HEK293 (cell line): ENCODE measurements around the gene OR8U1.

ENCODE experiments used
- CTCF ChIA-PET: fragments of 350-600 bp; formaldehyde crosslinking; extraction: SDS; loops from one replicate; lab custom pipeline; 2021; ENCODE audit warnings: antibody characterized with exemption; lab: Yijun Ruan, JAX
- POLR2A ChIA-PET: fragments of 300-600 bp; formaldehyde crosslinking; extraction: SDS; loops from one replicate; lab custom pipeline; 2020; ENCODE audit warnings: antibody characterized with exemption, inconsistent platforms; lab: Yijun Ruan, JAX
- H3K27ac ChIP-seq: fragments of 200-500 bp; sonication (Bioruptor generic); 2 replicates; pipeline ENCODE4 v1.5.1; 2014; ENCODE audit warnings: low read depth, low read length, control low read depth, inconsistent platforms; ENCODE audit errors: extremely low read depth
- H3K36me3 ChIP-seq, 2 experiments: fragments of 200-500 bp in 1 of 2; sonication (Bioruptor generic) in 1 of 2; 1 replicate in 1 of 2; 2 replicates in 1 of 2; pipeline ENCODE4 v1.5.1; 2014 to 2017; ENCODE audit warnings: inconsistent platforms in 2 of 2, low read length in 2 of 2; ENCODE audit not compliant: control insufficient read depth in 2 of 2, insufficient read depth in 1 of 2
- H3K4me1 ChIP-seq: fragments of 200-500 bp; sonication (Bioruptor generic); 2 replicates; pipeline ENCODE4 v1.5.1; 2014; ENCODE audit warnings: mild to moderate bottlenecking, low read length, inconsistent platforms; ENCODE audit not compliant: control insufficient read depth, insufficient read depth
- H3K4me3 ChIP-seq: 2 replicates; pipeline ENCODE4 v1.5.1; 2011; ENCODE audit warnings: low read depth, mild to moderate bottlenecking, control low read depth, low read length, moderate library complexity
- H3K9me3 ChIP-seq: fragments of 200-500 bp; sonication (Bioruptor generic); 2 replicates; pipeline ENCODE4 v1.5.1; 2014; ENCODE audit warnings: low read depth, low read length, inconsistent platforms; ENCODE audit not compliant: control insufficient read depth, insufficient read depth
- BCL6B ChIP-seq: fragments of 450-650 bp; formaldehyde crosslinking; IDR thresholded peaks from 2 replicates; pipeline ENCODE4 v1.5.1; 2017; ENCODE audit warnings: missing biosample characterization, missing genetic modification characterization
- GLI2 ChIP-seq: fragments of 450-650 bp; formaldehyde crosslinking; IDR thresholded peaks from 2 replicates; pipeline ENCODE4; 2017; ENCODE audit warnings: missing biosample characterization, missing genetic modification characterization, low read depth, borderline replicate concordance
- SALL2 ChIP-seq: fragments of 450-650 bp; formaldehyde crosslinking; IDR thresholded peaks from 2 replicates; pipeline ENCODE4 v1.5.0; 2017; ENCODE audit warnings: missing biosample characterization, mild to moderate bottlenecking, missing genetic modification characterization, borderline replicate concordance
- ZFP37 ChIP-seq: fragments of 450-650 bp; formaldehyde crosslinking; IDR thresholded peaks from 2 replicates; pipeline ENCODE4 v1.5.1; 2016; ENCODE audit warnings: missing biosample characterization, missing genetic modification characterization
- ZFP41 ChIP-seq: fragments of 450-650 bp; formaldehyde crosslinking; IDR thresholded peaks from 2 replicates; pipeline ENCODE4 v1.5.1; 2016; ENCODE audit warnings: missing biosample characterization, missing genetic modification characterization, borderline replicate concordance
- ZNF10 ChIP-seq: fragments of 450-650 bp; formaldehyde crosslinking; IDR thresholded peaks from 2 replicates; pipeline ENCODE4 v1.5.1; 2017; ENCODE audit warnings: missing biosample characterization, missing genetic modification characterization
- ZNF155 ChIP-seq: fragments of 450-650 bp; formaldehyde crosslinking; IDR thresholded peaks from 2 replicates; pipeline ENCODE4 v1.5.1; 2016; ENCODE audit warnings: missing biosample characterization, missing genetic modification characterization
- ZNF26 ChIP-seq: fragments of 450-650 bp; formaldehyde crosslinking; IDR thresholded peaks from 2 replicates; pipeline ENCODE4 v1.5.1; 2016; ENCODE audit warnings: missing biosample characterization, missing genetic modification characterization
- ZNF302 ChIP-seq: fragments of 450-650 bp; formaldehyde crosslinking; IDR thresholded peaks from 2 replicates; pipeline ENCODE4 v1.5.1; 2016; ENCODE audit warnings: missing biosample characterization, missing genetic modification characterization, low read depth
- ZNF354C ChIP-seq: fragments of 450-650 bp; formaldehyde crosslinking; IDR thresholded peaks from 2 replicates; pipeline ENCODE4 v1.5.1; 2016; ENCODE audit warnings: missing biosample characterization, missing genetic modification characterization, low read depth, borderline replicate concordance
- ZNF510 ChIP-seq: fragments of 450-650 bp; formaldehyde crosslinking; IDR thresholded peaks from 2 replicates; pipeline ENCODE4 v1.5.1; 2018; ENCODE audit warnings: mild to moderate bottlenecking, missing genetic modification characterization, missing biosample characterization; ENCODE audit not compliant: insufficient replicate concordance
- ZNF514 ChIP-seq: fragments of 450-650 bp; formaldehyde crosslinking; IDR thresholded peaks from 2 replicates; pipeline ENCODE4 v1.5.1; 2016; ENCODE audit warnings: missing biosample characterization, missing genetic modification characterization
- ZNF704 ChIP-seq: fragments of 450-650 bp; formaldehyde crosslinking; IDR thresholded peaks from 2 replicates; pipeline ENCODE4 v1.5.1; 2016; ENCODE audit warnings: missing biosample characterization, missing genetic modification characterization
- ZNF776 ChIP-seq: fragments of 450-650 bp; formaldehyde crosslinking; IDR thresholded peaks from 2 replicates; pipeline ENCODE4 v1.5.0; 2017; ENCODE audit warnings: missing biosample characterization, missing genetic modification characterization, borderline replicate concordance
- ZNF777 ChIP-seq: fragments of 450-650 bp; formaldehyde crosslinking; IDR thresholded peaks from 2 replicates; pipeline ENCODE4 v1.5.1; 2017; ENCODE audit warnings: missing biosample characterization, missing genetic modification characterization, borderline replicate concordance

OR8U1 gene

GRCh38 chr11:56331861-56332491 lies 43.4 kb upstream of the OR8U1 start:
- H3K27ac ChIP-seq: no peak overlapping the region

GRCh38 chr11:56333156-56333555 lies 42.3 kb upstream of the OR8U1 start:
- CTCF ChIA-PET: no interaction called here
- no peak overlapping the region for H3K4me3 ChIP-seq
- no peaks in the 10 kb centered on the region for H3K4me1 ChIP-seq
- H3K36me3 ChIP-seq: no peaks in the 10 kb centered on the region
- TF ChIP-seq ZNF777 (tag by site-specific recombination) (no peak), ZNF510 (no peak), ZFP37 (tag by site-specific recombination) (no peak), ZNF26 (tag by site-specific recombination) (no peak), ZNF302 (tag by site-specific recombination) (no peak)
- TF ChIP-seq, all 188 proteins: peak for 0
- Histone ChIP-seq H3K27ac (no peak overlapping the region), H3K9me3 (no peaks in the 10 kb centered on the region)
- POLR2A ChIA-PET: no interaction called here

More at GRCh38 chr11:56331861-56332491, 43.4 kb upstream of the OR8U1 start:
- H3K36me3 ChIP-seq: no peaks in the 10 kb centered on the region
- POLR2A ChIA-PET: no interaction called here
- CTCF ChIA-PET: no interaction called here
- H3K4me3 ChIP-seq: no peak overlapping the region
- H3K4me1 ChIP-seq: no peaks in the 10 kb centered on the region
- TF ChIP-seq ZFP41: no peak
- no peaks in the 10 kb centered on the region for H3K9me3 ChIP-seq

GRCh38 chr11:56340289-56340688 lies 35.1 kb upstream of the OR8U1 start:
- POLR2A ChIA-PET: no interaction called here
- CTCF ChIA-PET: no interaction called here
- TF ChIP-seq ZNF354C (tag by site-specific recombination): no peak
- no peak for TF ChIP-seq GLI2 (tag by site-specific recombination)
- no peak for TF ChIP-seq SALL2 (tag by site-specific recombination)
- TF ChIP-seq ZNF776 (tag by site-specific recombination): no peak
- no peak for TF ChIP-seq ZNF514 (tag by site-specific recombination)
- no peak for TF ChIP-seq ZNF10 (tag by site-specific recombination)
- no peak for TF ChIP-seq BCL6B (tag by site-specific recombination)
- no peak for TF ChIP-seq ZNF704 (tag by site-specific recombination)
- TF ChIP-seq ZNF155: no peak
- Histone ChIP-seq H3K4me3 (no peak overlapping the region), H3K4me1 (no peaks in the 10 kb centered on the region), H3K36me3 (no peaks in the 10 kb centered on the region), H3K27ac (no peak overlapping the region), H3K9me3 (no peaks in the 10 kb centered on the region)
